ENCODE data around the gene TSSK6.

- TF ChIP-seq POLR2A (IDR thresholded peaks at IDR 0.05) (no peak), POLR2AphosphoS5 (IDR thresholded peaks at IDR 0.05) (peak in 1 of 3 donors; percentile 52)
- TF ChIP-seq, protein P1, sequence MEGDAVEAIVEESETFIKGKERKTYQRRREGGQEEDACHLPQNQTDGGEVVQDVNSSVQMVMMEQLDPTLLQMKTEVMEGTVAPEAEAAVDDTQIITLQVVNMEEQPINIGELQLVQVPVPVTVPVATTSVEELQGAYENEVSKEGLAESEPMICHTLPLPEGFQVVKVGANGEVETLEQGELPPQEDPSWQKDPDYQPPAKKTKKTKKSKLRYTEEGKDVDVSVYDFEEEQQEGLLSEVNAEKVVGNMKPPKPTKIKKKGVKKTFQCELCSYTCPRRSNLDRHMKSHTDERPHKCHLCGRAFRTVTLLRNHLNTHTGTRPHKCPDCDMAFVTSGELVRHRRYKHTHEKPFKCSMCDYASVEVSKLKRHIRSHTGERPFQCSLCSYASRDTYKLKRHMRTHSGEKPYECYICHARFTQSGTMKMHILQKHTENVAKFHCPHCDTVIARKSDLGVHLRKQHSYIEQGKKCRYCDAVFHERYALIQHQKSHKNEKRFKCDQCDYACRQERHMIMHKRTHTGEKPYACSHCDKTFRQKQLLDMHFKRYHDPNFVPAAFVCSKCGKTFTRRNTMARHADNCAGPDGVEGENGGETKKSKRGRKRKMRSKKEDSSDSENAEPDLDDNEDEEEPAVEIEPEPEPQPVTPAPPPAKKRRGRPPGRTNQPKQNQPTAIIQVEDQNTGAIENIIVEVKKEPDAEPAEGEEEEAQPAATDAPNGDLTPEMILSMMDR (IDR thresholded peaks at IDR 0.05 in 8 of 11, conservative IDR thresholded peaks at IDR 0.05 in 3 of 11), result no peak
Measured at GRCh38 chr19:19498255-19498991, 16.9 kb downstream of the TSSK6 start.

Measured in spleen (tissue), 7 donors.